CD4-positive, alpha-beta T cell (primary cell): ENCODE measurements around the gene NR2C2. TPM values are rescaled to one million over a fixed set of nuclear protein-coding genes. Genes with fewer than 3 reads are reported as not detected.

Experiments
- ATAC-seq: fragments of 200-7000 bp; cut with Tn5 transposase; one replicate; pipeline ENCODE4 v1.10.0; 2022; ENCODE audit warnings: mild to moderate bottlenecking; ENCODE audit not compliant: poor library complexity
- CTCF ChIA-PET: fragments of 350-600 bp; sonication (Branson Sonifier 250); formaldehyde crosslinking; loops from one replicate; lab custom pipeline; 2021; ENCODE audit warnings: antibody characterized with exemption, inconsistent platforms; lab: Charles Lee
- POLR2A ChIA-PET: fragments of 350-600 bp; sonication (Branson Sonifier 250); formaldehyde crosslinking; loops from one replicate; lab custom pipeline; 2021; ENCODE audit warnings: antibody characterized with exemption, inconsistent platforms; lab: Charles Lee
- DNase-seq, 14 experiments: peaks; one replicate each; pipeline ENCODE4 v3.0.0-alpha.2; 2013 to 2020; ENCODE audit warnings: mixed read lengths in 2 of 14
- H3K27ac ChIP-seq, 2 donors: one replicate each; pipeline versions ENCODE4 v1.5.1 to v1.7.0; 2013; ENCODE audit warnings: low read length in 2 of 2, low read depth in 1 of 2, mild to moderate bottlenecking in 1 of 2
- H3K27me3 ChIP-seq, 2 experiments: 1 replicate in 1 of 2; 2 replicates in 1 of 2; pipeline versions ENCODE4 v1.6.1 to v1.7.0; 2013; ENCODE audit warnings: low read length in 2 of 2, control low read depth in 1 of 2, mild to moderate bottlenecking in 1 of 2, moderate library complexity in 1 of 2; ENCODE audit not compliant: insufficient read depth in 2 of 2, control insufficient read depth in 1 of 2
- H3K36me3 ChIP-seq: one replicate; pipeline ENCODE4 v1.6.1; 2013; ENCODE audit warnings: low read length, control low read depth; ENCODE audit not compliant: insufficient read depth
- H3K4me1 ChIP-seq: one replicate; pipeline ENCODE4 v1.6.1; 2013; ENCODE audit warnings: low read length, control low read depth; ENCODE audit not compliant: insufficient read depth
- H3K4me3 ChIP-seq: one replicate; pipeline ENCODE4 v1.5.1; 2013; ENCODE audit warnings: mild to moderate bottlenecking, low read length, moderate library complexity
- H3K9me3 ChIP-seq, 2 experiments: 1 replicate in 1 of 2; 2 replicates in 1 of 2; pipeline versions ENCODE4 v1.6.1 to v1.7.0; 2013; ENCODE audit warnings: low read length in 2 of 2, mild to moderate bottlenecking in 2 of 2, control low read depth in 1 of 2, moderate library complexity in 1 of 2; ENCODE audit not compliant: control insufficient read depth in 1 of 2, insufficient read depth in 1 of 2
- H3K27ac Mint-ChIP-seq: one replicate; pipeline ENCODE4 v1.8.0; 2020; ENCODE audit warnings: mixed read lengths
- H3K27me3 Mint-ChIP-seq: one replicate; pipeline ENCODE4 v1.8.0; 2021; ENCODE audit warnings: mixed read lengths
- H3K36me3 Mint-ChIP-seq: one replicate; pipeline ENCODE4 v1.8.0; 2021; ENCODE audit warnings: low read depth, mixed read lengths
- H3K4me1 Mint-ChIP-seq: one replicate; pipeline ENCODE4 v1.8.0; 2021; ENCODE audit warnings: low read depth, mixed read lengths
- H3K4me3 Mint-ChIP-seq: one replicate; pipeline ENCODE4 v1.8.0; 2020; ENCODE audit warnings: mild to moderate bottlenecking, mixed read lengths
- H3K9me3 Mint-ChIP-seq: one replicate; pipeline ENCODE4 v1.8.0; 2020; ENCODE audit warnings: mixed read lengths
- intact Hi-C, 2 experiments: fragments of 100-400 bp; cut with DNase I in 1 of 2; cut with micrococcal nuclease in 1 of 2; formaldehyde crosslinking; loops; one replicate each; pipeline versions ENCODE4 v1.15.1 to v1.9.0; 2023 to 2025; cut with DNase I, micrococcal nuclease
- total RNA-seq, 174 experiments: library from RNA in 2 of 174; stranded (reverse) in 2 of 174; gene quantifications; one replicate each; pipeline ENCODE4 v1.2.3 and lab custom pipeline; 2021 to 2026
- TF ChIP-seq, protein P1 (sequence below): fragments of 200-600 bp; IDR thresholded peaks from one replicate; pipeline ENCODE4 v1.8.0; 2022; ENCODE audit warnings: antibody characterized with exemption, mild to moderate bottlenecking

NR2C2 gene
- total RNA-seq, 2 experiments from 2014 or later = 37.0 to 42.1 TPM

DNA sequence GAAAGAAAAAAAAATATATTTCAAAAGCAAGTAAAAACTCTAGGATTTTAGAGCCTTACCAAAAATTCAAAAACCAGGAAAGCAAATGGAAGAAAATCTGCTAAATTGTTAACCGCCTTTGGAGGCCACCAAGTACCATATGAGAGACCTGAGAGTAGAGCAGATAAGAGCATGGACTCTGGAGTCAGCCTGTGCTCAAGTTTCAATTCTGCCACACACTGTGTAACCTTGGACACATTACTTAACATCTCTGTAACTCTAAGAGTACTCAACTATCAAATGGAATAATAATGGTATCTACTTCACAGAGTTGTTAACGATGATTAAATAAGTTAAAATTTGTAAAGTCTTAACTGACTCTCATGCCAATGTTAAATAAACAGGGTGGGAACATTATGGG is 138.9 kb downstream of the NR2C2 start:
- H3K27me3 ChIP-seq = no peaks in the 10 kb centered on the region
- peaks cover 87% of the 10 kb centered on the region for H3K36me3 ChIP-seq
- H3K4me1 ChIP-seq = no peaks in the 10 kb centered on the region
- TF ChIP-seq, protein P1, sequence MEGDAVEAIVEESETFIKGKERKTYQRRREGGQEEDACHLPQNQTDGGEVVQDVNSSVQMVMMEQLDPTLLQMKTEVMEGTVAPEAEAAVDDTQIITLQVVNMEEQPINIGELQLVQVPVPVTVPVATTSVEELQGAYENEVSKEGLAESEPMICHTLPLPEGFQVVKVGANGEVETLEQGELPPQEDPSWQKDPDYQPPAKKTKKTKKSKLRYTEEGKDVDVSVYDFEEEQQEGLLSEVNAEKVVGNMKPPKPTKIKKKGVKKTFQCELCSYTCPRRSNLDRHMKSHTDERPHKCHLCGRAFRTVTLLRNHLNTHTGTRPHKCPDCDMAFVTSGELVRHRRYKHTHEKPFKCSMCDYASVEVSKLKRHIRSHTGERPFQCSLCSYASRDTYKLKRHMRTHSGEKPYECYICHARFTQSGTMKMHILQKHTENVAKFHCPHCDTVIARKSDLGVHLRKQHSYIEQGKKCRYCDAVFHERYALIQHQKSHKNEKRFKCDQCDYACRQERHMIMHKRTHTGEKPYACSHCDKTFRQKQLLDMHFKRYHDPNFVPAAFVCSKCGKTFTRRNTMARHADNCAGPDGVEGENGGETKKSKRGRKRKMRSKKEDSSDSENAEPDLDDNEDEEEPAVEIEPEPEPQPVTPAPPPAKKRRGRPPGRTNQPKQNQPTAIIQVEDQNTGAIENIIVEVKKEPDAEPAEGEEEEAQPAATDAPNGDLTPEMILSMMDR = no peak
- no peak overlapping the region for H3K4me3 Mint-ChIP-seq
- no peak overlapping the region for H3K27ac Mint-ChIP-seq
- H3K27me3 Mint-ChIP-seq = no peaks in the 10 kb centered on the region
- ChIA-PET POLR2A (interaction anchor here (0.6 kb wide), 1 partner anchor 49 kb away, joined by 3 read pairs; no protein-coding TSS in a partner anchor), CTCF (no interaction called here)
- no peak for ATAC-seq
- no peak overlapping the region for H3K4me3 ChIP-seq
- no peak overlapping the region for H3K27ac ChIP-seq
- H3K36me3 Mint-ChIP-seq = peaks cover 90% of the 10 kb centered on the region
- H3K4me1 Mint-ChIP-seq = peaks cover 16% of the 10 kb centered on the region
- H3K9me3 ChIP-seq = no peaks in the 10 kb centered on the region
- H3K9me3 Mint-ChIP-seq = no peaks in the 10 kb centered on the region
- intact Hi-C loops = no loop called here
- no peak for DNase-seq

DNA sequence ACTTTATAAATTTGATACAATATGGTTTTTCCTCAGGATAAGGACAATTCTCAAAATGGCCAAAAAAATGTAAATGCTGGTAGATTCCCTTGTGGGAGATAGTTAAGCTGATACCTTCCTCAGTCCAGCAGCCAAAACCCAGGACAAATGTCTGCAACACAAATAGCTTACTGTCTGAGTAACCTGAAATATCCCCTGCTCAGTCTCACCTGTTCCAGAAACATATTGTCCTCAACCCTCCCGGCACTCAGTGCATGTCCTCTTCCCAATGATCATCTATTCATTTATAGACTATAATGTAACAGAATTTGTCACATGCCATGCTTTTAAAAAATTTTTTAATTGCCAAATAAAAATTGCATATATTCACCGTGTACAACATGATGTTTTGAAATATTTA is 139.3 kb downstream of the NR2C2 start:
- Mint-ChIP-seq H3K4me3 (no peak overlapping the region), H3K4me1 (peaks cover 20% of the 10 kb centered on the region), H3K36me3 (peaks cover 90% of the 10 kb centered on the region), H3K27ac (no peak overlapping the region), H3K9me3 (no peaks in the 10 kb centered on the region), H3K27me3 (no peaks in the 10 kb centered on the region)
- ATAC-seq (no peak), DNase-seq (no peak)
- H3K27me3 ChIP-seq = no peaks in the 10 kb centered on the region
- POLR2A ChIA-PET = no interaction called here
- CTCF ChIA-PET = no interaction called here
- TF ChIP-seq, protein P1 = no peak
- intact Hi-C loops = no loop called here
- H3K27ac ChIP-seq = no peak overlapping the region
- H3K4me1 ChIP-seq = no peaks in the 10 kb centered on the region
- H3K36me3 ChIP-seq = peaks cover 87% of the 10 kb centered on the region
- no peaks in the 10 kb centered on the region for H3K9me3 ChIP-seq
- no peak overlapping the region for H3K4me3 ChIP-seq

DNA sequence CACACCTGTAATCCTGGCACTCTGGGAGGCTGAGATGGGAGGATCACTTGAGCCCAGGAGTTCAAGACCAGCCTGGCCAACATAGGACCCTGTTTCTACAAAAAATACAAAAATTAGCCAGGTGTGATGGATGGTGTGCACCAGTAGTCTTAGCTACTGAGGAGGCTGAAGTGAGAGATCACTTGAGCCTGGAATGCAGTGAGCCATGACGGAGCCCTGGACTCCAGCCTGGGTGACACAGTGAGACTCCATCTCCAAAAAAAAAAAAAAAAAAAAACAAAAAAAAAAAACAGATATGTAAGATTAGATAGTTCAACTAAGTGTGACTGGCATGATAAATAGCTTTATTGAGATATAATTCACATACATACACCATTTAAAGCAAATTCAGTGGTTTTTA is 141.8 kb downstream of the NR2C2 start:
- POLR2A ChIA-PET = interaction anchor here (1.1 kb wide), 1 partner anchor 9 kb away, joined by 3 read pairs; no protein-coding TSS in a partner anchor
- Histone ChIP-seq H3K27ac (no peak overlapping the region), H3K4me1 (no peaks in the 10 kb centered on the region), H3K36me3 (peaks cover 79% of the 10 kb centered on the region), H3K4me3 (no peak overlapping the region), H3K9me3 (no peaks in the 10 kb centered on the region), H3K27me3 (no peaks in the 10 kb centered on the region)
- ATAC-seq (no peak), DNase-seq (no peak)
- Mint-ChIP-seq H3K4me1 (peaks cover 17% of the 10 kb centered on the region), H3K27me3 (no peaks in the 10 kb centered on the region), H3K36me3 (peaks cover 86% of the 10 kb centered on the region), H3K9me3 (no peaks in the 10 kb centered on the region), H3K27ac (no peak overlapping the region), H3K4me3 (no peak overlapping the region)
- intact Hi-C loops = no loop called here
- TF ChIP-seq, protein P1 = no peak
- CTCF ChIA-PET = interaction anchor here (0.7 kb wide), 1 partner anchor 396 kb away, joined by 4 read pairs; no protein-coding TSS in a partner anchor
